Tibial artery (tissue), 4 donors: ENCODE measurements around the gene CCDC28B.

Source experiments
- DNase-seq, 2 donors: peaks; one replicate each; pipeline ENCODE4 v3.0.0-alpha.2; 2019
- H3K27ac ChIP-seq, 2 donors: fragments of 200-600 bp; sonication (generic) in 1 of 2; 1 replicate in 1 of 2; 2 replicates in 1 of 2; pipeline ENCODE4 v1.5.1; 2018 to 2019; ENCODE audit warnings: mild to moderate bottlenecking in 1 of 2
- H3K27me3 ChIP-seq, 2 donors: fragments of 200-600 bp; sonication (generic) in 1 of 2; one replicate each; pipeline versions ENCODE4 v1.5.1 to v1.6.0; 2016 to 2019
- H3K36me3 ChIP-seq, 3 donors: fragments of 200-600 bp; sonication (generic) in 2 of 3; one replicate each; pipeline ENCODE4 v1.5.1; 2016 to 2019; ENCODE audit warnings: mild to moderate bottlenecking in 2 of 3
- H3K4me1 ChIP-seq, 4 donors: fragments of 200-600 bp; sonication (generic) in 2 of 4; 1 replicate in 3 of 4; 2 replicates in 1 of 4; pipeline ENCODE4 v1.5.1; 2016 to 2019
- H3K4me3 ChIP-seq, 2 donors: fragments of 200-600 bp; sonication (generic) in 1 of 2; 1 replicate in 1 of 2; 2 replicates in 1 of 2; pipeline ENCODE4 v1.5.1; 2018 to 2019; ENCODE audit warnings: mild to moderate bottlenecking in 2 of 2
- H3K9me3 ChIP-seq, 3 donors: fragments of 200-600 bp; sonication (generic) in 1 of 3; one replicate each; pipeline ENCODE4 v1.5.1; 2016 to 2019
- intact Hi-C: fragments of 100-400 bp; cut with DNase I; formaldehyde crosslinking; loops from one replicate; pipeline ENCODE4 v1.15.0; 2023; ENCODE audit warnings: low total_unique reads
- TF ChIP-seq, protein P1 (sequence below), 2 experiments: fragments of 200-600 bp in 1 of 2; fragments of 450-650 bp in 1 of 2; IDR thresholded peaks; one replicate each; pipeline ENCODE4 v1.5.1; 2017 to 2019; ENCODE audit warnings: antibody characterized with exemption in 2 of 2, mild to moderate bottlenecking in 1 of 2, moderate library complexity in 1 of 2

CCDC28B gene

DNA sequence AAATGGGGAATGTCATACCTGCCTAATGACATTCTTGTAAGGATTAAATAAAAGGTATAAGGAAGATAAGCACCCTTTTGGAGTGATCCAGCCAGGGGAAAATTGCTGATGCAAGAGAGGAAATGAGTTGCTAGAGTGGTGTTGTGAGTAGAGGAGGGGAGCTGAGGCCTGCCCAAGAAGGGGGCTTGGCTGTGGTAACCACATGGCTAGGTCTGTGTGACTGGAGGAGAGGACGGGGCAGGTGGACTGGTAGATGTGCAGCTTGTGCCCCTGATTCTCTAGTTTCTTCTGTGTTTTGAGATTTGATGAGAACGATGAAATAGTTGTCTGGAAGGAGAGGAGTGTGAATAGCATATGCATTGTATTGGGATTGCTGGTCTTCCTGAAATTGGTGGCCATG is 14.3 kb upstream of the CCDC28B start:
- H3K27ac ChIP-seq: no peak overlapping the region
- intact Hi-C loops: loop anchor here (10.0 kb wide), 1 partner anchor 49 kb away; no protein-coding TSS in a partner anchor
- no peaks in the 10 kb centered on the region for H3K27me3 ChIP-seq
- TF ChIP-seq, protein P1, sequence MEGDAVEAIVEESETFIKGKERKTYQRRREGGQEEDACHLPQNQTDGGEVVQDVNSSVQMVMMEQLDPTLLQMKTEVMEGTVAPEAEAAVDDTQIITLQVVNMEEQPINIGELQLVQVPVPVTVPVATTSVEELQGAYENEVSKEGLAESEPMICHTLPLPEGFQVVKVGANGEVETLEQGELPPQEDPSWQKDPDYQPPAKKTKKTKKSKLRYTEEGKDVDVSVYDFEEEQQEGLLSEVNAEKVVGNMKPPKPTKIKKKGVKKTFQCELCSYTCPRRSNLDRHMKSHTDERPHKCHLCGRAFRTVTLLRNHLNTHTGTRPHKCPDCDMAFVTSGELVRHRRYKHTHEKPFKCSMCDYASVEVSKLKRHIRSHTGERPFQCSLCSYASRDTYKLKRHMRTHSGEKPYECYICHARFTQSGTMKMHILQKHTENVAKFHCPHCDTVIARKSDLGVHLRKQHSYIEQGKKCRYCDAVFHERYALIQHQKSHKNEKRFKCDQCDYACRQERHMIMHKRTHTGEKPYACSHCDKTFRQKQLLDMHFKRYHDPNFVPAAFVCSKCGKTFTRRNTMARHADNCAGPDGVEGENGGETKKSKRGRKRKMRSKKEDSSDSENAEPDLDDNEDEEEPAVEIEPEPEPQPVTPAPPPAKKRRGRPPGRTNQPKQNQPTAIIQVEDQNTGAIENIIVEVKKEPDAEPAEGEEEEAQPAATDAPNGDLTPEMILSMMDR (IDR thresholded peaks at IDR 0.05): no peak
- H3K4me1 ChIP-seq: peaks cover 0 to 46% (median 33%) of the 10 kb centered on the region in 4 donors
- no peaks in the 10 kb centered on the region for H3K9me3 ChIP-seq
- no peak for DNase-seq
- peaks cover 52 to 93% (median 68%) of the 10 kb centered on the region in 3 donors for H3K36me3 ChIP-seq
- H3K4me3 ChIP-seq: no peak overlapping the region

GRCh38 chr1:32186491-32186890 is 13.9 kb upstream of the CCDC28B start:
- Histone ChIP-seq H3K9me3 (no peaks in the 10 kb centered on the region), H3K27me3 (no peaks in the 10 kb centered on the region), H3K36me3 (peaks cover 56 to 93% (median 72%) of the 10 kb centered on the region in 3 donors), H3K4me1 (peaks cover 0 to 41% (median 29%) of the 10 kb centered on the region in 4 donors), H3K4me3 (no peak overlapping the region), H3K27ac (no peak overlapping the region)
- DNase-seq: no peak
- intact Hi-C loops: loop anchor here (10.0 kb wide), 1 partner anchor 48 kb away; no protein-coding TSS in a partner anchor
- TF ChIP-seq, protein P1 (IDR thresholded peaks at IDR 0.05): no peak

GRCh38 chr1:32187850-32188249 is 12.5 kb upstream of the CCDC28B start:
- H3K4me3 ChIP-seq: no peak overlapping the region
- H3K27me3 ChIP-seq: no peaks in the 10 kb centered on the region
- H3K4me1 ChIP-seq: peaks cover 0 to 28% (median 17%) of the 10 kb centered on the region in 4 donors
- no peak overlapping the region for H3K27ac ChIP-seq
- TF ChIP-seq, protein P1 (IDR thresholded peaks at IDR 0.05): no peak
- intact Hi-C loops: loop anchor here (10.0 kb wide), 1 partner anchor 47 kb away; no protein-coding TSS in a partner anchor
- H3K36me3 ChIP-seq: peaks cover 69 to 95% (median 86%) of the 10 kb centered on the region in 3 donors
- DNase-seq: no peak
- no peaks in the 10 kb centered on the region for H3K9me3 ChIP-seq

DNA sequence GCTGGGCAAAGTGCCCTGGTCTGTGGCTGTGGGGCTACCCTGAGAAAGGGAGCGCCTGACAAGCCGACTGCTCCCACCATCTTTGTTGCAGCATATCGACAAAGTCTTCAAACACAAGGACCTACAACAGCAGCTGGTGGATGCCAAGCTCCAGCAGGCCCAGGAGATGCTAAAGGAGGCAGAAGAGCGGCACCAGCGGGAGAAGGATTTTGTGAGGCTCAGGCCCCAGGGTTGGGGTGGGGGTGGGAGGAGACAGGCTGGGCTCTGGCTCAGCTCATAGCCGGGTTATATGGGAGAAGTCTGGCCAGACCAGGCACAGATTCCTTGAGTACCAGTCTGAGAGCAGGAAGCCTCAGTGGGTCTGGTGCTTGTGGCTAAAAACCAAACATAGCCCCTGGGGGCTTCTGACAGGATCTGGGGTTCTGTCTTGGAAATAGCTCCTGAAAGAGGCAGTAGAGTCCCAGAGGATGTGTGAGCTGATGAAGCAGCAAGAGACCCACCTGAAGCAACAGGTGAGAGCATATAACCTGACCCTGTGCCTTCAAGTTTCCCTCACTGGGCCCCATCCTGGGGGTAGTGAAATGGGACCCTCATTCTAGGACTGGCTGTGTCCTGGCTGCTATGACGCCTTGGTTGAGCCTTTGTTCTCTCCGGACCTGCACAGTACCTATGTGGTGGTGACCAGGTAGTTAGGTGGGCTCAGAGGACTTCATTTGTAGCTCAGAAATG is 8.0 kb upstream of the CCDC28B start:
- DNase-seq: no peak
- H3K4me1 ChIP-seq: no peaks in the 10 kb centered on the region
- no peak overlapping the region for H3K4me3 ChIP-seq
- intact Hi-C loops: no loop called here
- peaks cover 91 to 100% (median 95%) of the 10 kb centered on the region in 3 donors for H3K36me3 ChIP-seq
- H3K9me3 ChIP-seq: no peaks in the 10 kb centered on the region
- no peak overlapping the region for H3K27ac ChIP-seq
- TF ChIP-seq, protein P1 (IDR thresholded peaks at IDR 0.05): no peak
- no peaks in the 10 kb centered on the region for H3K27me3 ChIP-seq

DNA sequence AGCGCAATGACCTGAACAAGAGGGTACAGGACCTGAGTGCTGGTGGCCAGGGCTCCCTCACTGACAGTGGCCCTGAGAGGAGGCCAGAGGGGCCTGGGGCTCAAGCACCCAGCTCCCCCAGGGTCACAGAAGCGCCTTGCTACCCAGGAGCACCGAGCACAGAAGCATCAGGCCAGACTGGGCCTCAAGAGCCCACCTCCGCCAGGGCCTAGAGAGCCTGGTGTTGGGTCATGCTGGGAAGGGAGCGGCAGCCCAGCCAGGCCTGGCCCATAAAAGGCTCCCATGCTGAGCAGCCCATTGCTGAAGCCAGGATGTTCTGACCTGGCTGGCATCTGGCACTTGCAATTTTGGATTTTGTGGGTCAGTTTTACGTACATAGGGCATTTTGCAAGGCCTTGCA is 5.4 kb upstream of the CCDC28B start:
- intact Hi-C loops: no loop called here
- no peak for DNase-seq
- TF ChIP-seq, protein P1 (IDR thresholded peaks at IDR 0.05): no peak
- Histone ChIP-seq H3K4me1 (peaks cover 3 to 13% (median 11%) of the 10 kb centered on the region in 4 donors), H3K36me3 (peaks cover 65 to 86% (median 69%) of the 10 kb centered on the region in 3 donors), H3K9me3 (no peaks in the 10 kb centered on the region), H3K27me3 (no peaks in the 10 kb centered on the region), H3K4me3 (no peak overlapping the region), H3K27ac (no peak overlapping the region)
